ENCODE measurements around the gene NGB. TPM values are rescaled to one million over a fixed set of nuclear protein-coding genes. Genes with fewer than 3 reads are reported as not detected.
A peak's percentile ranks its signal among the peaks of the same experiment; 100 is the strongest.
"Not testable (repeated sequence)": the region's sequence is repeated elsewhere in the genome, so short reads cannot be mapped to it uniquely, and the experiment has no call there.

Gene NGB, protein sequence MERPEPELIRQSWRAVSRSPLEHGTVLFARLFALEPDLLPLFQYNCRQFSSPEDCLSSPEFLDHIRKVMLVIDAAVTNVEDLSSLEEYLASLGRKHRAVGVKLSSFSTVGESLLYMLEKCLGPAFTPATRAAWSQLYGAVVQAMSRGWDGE
- not detected in 2 replicates for total RNA-seq
- long read RNA-seq = 0 reads

DNA sequence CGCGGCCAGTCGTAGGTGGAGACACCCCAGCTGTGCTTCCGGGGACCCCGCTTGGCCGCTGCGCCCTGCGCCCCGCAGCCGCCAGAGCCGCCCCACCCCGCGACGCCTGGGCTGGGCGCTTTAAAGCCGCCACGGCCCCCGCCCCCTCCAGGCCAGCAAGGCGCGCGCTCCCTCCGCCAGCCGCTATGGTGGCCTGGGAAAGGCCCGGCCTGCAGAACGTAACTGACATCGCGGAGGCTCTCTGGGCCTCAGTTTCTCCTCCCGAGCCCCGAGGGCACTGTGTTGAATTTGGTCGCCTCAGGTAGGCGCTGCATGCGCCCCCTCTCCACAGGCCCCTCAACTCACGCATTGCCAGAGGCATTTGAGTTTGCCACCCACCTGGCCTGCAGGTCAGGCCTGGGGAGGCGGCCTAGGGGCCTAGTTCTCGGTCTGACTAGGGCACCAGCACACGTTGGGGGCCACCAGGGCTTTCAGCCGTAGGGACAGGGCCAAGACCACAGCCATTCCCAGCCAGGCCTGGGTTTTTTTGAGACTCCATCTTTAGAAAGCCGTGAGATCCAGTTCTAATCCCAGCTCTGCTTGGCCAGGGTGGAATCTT is at the start of gene NGB:
NGB (minus strand) TSS at position 94 of the 598 bp plus-strand sequence. CDS start 269 bp downstream, outside the sequence.
- peaks cover 59% of the 10 kb centered on the region for H3K27me3 Mint-ChIP-seq (ENCODE audit: low read depth)
- H3K9me3 Mint-ChIP-seq = no peaks in the 10 kb centered on the region
- peaks cover 8% of the 10 kb centered on the region for H3K4me1 Mint-ChIP-seq
- no peak within 1 kb of the TSS for H3K4me3 Mint-ChIP-seq
- TF ChIP-seq, protein P1, sequence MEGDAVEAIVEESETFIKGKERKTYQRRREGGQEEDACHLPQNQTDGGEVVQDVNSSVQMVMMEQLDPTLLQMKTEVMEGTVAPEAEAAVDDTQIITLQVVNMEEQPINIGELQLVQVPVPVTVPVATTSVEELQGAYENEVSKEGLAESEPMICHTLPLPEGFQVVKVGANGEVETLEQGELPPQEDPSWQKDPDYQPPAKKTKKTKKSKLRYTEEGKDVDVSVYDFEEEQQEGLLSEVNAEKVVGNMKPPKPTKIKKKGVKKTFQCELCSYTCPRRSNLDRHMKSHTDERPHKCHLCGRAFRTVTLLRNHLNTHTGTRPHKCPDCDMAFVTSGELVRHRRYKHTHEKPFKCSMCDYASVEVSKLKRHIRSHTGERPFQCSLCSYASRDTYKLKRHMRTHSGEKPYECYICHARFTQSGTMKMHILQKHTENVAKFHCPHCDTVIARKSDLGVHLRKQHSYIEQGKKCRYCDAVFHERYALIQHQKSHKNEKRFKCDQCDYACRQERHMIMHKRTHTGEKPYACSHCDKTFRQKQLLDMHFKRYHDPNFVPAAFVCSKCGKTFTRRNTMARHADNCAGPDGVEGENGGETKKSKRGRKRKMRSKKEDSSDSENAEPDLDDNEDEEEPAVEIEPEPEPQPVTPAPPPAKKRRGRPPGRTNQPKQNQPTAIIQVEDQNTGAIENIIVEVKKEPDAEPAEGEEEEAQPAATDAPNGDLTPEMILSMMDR (conservative IDR thresholded peaks at IDR 0.05) = no peak
- DNase-seq (ENCODE audit: low read depth, low spot score) = no peak
- H3K36me3 Mint-ChIP-seq (ENCODE audit: low read depth) = peaks cover 5% of the 10 kb centered on the region
- no peak within 1 kb of the TSS for H3K27ac Mint-ChIP-seq (ENCODE audit: unreplicated experiment)

DNA sequence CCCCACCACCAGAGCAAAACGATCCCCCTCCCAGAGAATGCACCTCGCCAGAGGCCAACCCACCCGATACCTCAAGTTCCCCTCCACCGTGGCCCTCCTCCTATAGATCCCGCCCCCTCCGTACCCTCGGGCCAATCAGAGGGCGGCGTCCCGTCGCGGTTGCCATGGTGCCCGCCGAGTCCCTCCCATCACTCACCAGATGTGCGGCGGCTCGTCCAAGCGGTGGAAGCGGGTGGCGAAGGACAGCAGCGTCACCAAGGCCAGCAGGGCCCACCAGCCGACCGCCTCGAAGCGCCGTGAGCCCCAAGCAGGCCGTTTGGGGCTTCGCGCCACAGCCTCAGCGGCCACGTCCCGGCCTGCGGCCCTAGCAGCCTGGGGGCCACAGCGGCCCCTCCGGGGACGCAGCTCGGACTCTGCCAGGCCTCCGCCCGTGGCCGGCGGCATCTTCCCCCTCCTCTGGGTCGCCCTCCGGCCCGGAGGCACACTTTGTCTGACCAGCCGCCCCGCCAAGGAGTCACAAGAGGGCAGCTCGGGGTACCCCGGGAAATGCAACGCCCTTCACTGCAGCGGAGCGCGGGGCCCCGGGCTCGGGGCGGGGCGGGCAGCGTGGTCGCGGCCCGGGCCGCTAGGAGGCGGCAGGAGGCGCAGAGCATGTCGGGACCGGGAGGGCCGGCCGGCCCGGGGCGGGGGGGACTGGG is 49.4 kb upstream of the NGB start, which contains the start of gene POMT2:
POMT2 (minus strand) TSS at position 646 of the 698 bp plus-strand sequence; CDS start at position 444, 202 bp downstream.
- peak within 1 kb of the TSS; percentile 98 for H3K4me3 Mint-ChIP-seq

DNA sequence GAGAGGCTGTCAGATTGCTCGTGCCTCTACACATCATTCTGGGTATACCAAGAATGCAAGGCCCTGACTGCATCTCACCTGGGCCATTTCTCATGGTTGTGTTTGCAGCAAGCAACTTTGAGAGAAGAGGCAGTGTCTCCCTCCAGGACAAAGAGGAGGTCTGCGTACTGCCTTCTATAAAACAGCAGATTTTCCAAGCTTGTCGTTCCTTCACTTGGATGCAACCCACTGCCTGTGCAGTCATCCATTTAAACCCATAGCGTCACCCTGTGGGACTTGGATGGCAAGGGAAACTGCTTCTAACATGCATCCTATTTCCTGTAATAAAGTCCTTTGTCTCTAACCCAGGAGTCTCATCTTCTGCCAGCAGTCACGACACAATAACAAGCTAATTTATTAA is 48.4 kb upstream of the NGB start:
- Mint-ChIP-seq H3K4me1 (peaks cover 61% of the 10 kb centered on the region), H3K27ac (ENCODE audit: unreplicated experiment) (no peak overlapping the region), H3K9me3 (no peaks in the 10 kb centered on the region), H3K27me3 (ENCODE audit: low read depth) (no peaks in the 10 kb centered on the region), H3K36me3 (ENCODE audit: low read depth) (no peaks in the 10 kb centered on the region), H3K4me3 (peak overlapping the region; percentile 95)
- TF ChIP-seq, protein P1 (conservative IDR thresholded peaks at IDR 0.05) = no peak
- DNase-seq (ENCODE audit: low read depth, low spot score) = no peak

More for the DNA sequence above, 49.4 kb upstream of the NGB start, which contains the start of gene POMT2:
- Mint-ChIP-seq H3K9me3 (no peaks in the 10 kb centered on the region), H3K36me3 (ENCODE audit: low read depth) (no peaks in the 10 kb centered on the region), H3K27ac (ENCODE audit: unreplicated experiment) (peak within 1 kb of the TSS; percentile 100), H3K27me3 (ENCODE audit: low read depth) (no peaks in the 10 kb centered on the region), H3K4me1 (peaks cover 52% of the 10 kb centered on the region)
- TF ChIP-seq, protein P1 (conservative IDR thresholded peaks at IDR 0.05) = peak; percentile 67
- peak; percentile 96 for DNase-seq (ENCODE audit: low read depth, low spot score)

DNA sequence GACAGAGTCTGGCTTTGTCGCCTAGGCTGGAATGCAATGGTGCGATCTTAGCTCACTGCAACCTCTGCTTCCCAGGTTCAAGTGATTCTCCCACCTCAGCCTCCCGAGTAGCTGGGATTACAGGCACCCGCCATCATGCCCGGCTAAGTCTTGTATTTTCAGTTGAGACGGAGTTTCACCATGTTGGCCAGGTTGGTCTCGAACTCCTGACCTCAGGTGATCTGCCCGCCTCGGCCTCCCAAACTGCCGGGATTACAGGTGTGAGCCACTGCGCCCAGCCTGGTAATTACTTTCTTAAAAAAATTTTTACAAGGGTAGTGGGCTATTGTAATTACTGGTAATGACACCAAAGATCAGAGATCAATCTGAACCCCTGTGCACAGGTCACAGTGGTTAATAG is 47.8 kb upstream of the NGB start:
- not testable (repeated sequence) for H3K36me3 Mint-ChIP-seq (ENCODE audit: low read depth); H3K27me3 Mint-ChIP-seq (ENCODE audit: low read depth); H3K9me3 Mint-ChIP-seq; H3K27ac Mint-ChIP-seq (ENCODE audit: unreplicated experiment); DNase-seq (ENCODE audit: low read depth, low spot score)
- H3K4me1 Mint-ChIP-seq = peaks cover 65% of the 10 kb centered on the region
- peak overlapping the region; percentile 95 for H3K4me3 Mint-ChIP-seq

DNA sequence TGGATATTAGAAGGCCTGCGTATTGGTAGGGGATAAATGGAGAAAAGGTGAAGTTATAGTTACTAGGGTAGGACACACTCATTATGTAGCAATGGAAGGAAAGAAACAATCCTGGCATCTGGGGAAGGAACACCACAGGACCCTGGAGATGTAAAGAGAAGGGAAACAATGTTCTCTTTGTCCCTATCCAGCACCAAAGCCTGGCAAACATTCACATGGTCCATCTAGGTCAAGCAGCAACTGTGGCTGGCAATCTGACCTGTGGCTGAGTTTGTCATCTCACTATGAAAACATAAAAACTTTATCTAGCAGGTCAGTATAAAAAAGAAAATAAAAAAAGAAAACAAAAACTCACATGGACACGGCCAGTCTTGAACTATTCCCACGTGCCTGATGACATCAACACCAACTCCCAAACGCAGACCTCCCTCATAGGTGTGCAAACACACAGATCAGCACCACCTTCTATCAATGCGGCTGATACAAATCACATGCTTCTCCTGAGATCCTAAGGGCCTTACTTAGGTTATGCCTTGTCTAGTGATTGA is 47.1 kb upstream of the NGB start:
- peak overlapping the region; percentile 44 for H3K27ac Mint-ChIP-seq (ENCODE audit: unreplicated experiment)
- no peaks in the 10 kb centered on the region for H3K27me3 Mint-ChIP-seq (ENCODE audit: low read depth)
- H3K4me3 Mint-ChIP-seq = peak overlapping the region; percentile 83
- TF ChIP-seq, protein P1 (conservative IDR thresholded peaks at IDR 0.05) = no peak
- no peak for DNase-seq (ENCODE audit: low read depth, low spot score)
- H3K9me3 Mint-ChIP-seq = no peaks in the 10 kb centered on the region
- H3K4me1 Mint-ChIP-seq = peaks cover 67% of the 10 kb centered on the region
- no peaks in the 10 kb centered on the region for H3K36me3 Mint-ChIP-seq (ENCODE audit: low read depth)
